Left kidney (tissue), 2 donors: ENCODE results near the gene AGMAT. TPM values are rescaled to one million over a fixed set of nuclear protein-coding genes. Genes with fewer than 3 reads are reported as not detected.

Experiments
- DNase-seq: peaks from one replicate; pipeline ENCODE4 v3.0.0-alpha.2; 2013
- polyA plus RNA-seq: library from polyadenylated mRNA; unstranded; fragments of 120-200 nt; gene quantifications from one replicate; pipeline ENCODE4 v1.2.1, GENCODE V29; 2013; ENCODE audit not compliant: insufficient read length

Gene AGMAT
- polyA plus RNA-seq, 1 donor: 35.3 TPM

GRCh38 chr1:15571266-15571665, 13.6 kb downstream of the AGMAT start:
- DNase-seq: no peak

GRCh38 chr1:15570861-15571260, 14.0 kb downstream of the AGMAT start:
- no peak for DNase-seq

- DNase-seq: no peak
Observed at GRCh38 chr1:15568387-15569073, 16.3 kb downstream of the AGMAT start.

DNA sequence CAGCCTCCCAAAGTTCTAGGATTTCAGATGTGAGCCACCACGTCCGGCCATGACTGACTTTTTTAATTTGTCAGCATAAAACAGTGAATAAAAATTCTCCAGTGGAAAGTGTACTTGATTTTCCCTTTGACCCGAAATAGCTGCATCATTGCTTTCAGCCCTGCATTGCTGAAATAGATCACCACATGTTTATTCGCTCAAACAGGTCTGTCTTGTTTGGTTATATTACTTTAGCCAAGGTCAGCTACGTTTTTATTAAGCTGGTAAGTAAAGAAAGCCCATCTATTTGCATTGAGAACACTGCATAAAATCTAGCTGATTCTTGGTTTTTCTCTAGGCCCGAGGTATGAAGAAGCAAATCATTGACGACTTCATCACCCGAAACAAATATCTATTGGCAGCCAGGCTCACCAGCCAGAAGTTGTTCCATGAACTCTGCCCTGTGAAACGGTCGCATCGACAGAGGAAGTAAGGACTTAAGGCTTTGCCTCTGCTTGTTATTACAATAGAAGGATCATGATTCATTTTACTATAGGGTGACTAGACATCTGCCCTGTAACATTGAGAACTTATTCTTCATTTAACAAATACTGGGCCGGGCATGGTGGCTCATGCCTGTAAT, 25.6 kb downstream of the AGMAT start:
- DNase-seq: peak; percentile 6

- no peak for DNase-seq
Observed at GRCh38 chr1:15558516-15558915, 26.3 kb downstream of the AGMAT start.

GRCh38 chr1:15557594-15557993, 27.3 kb downstream of the AGMAT start:
- no peak for DNase-seq

DNA sequence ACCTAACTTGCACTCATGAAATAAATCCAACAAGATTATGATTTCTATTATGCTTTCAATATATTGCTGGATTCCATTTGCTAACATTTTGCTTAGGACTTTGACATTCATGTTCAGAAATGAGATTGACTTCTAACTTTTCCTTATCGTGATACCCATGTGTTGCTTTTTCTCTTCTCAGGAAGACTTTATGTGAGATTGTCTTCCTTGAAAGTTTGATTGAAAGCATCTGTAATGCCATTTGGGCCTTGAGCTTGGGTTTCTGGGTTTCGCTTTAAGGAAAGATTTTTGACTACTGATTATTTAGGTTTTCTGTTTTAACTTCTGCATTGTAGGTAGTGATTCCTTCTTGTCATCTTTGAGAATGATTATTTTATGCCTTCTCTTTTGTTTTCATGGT, 27.8 kb downstream of the AGMAT start:
- no peak for DNase-seq

- no peak for DNase-seq
Observed at GRCh38 chr1:15550573-15550972, 34.3 kb downstream of the AGMAT start.

DNA sequence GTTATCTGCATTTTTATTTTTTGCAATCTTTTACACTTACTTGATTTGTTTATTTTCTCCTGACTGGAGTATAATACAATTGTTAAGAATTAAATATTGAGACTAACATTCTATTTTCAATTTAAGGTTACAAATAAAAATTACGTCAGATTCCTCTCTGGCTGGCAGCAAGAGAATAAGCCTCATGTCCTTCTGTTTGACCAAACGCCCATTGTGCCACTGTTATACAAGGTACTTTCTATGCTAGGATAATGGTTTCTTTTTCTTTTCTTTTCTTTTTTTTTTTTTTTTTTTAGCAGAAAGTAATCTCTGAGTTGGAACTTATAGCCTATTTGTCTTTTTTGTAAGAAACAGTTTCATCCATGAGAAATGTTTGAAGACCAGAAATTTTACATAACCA, 38.2 kb downstream of the AGMAT start:
- DNase-seq: no peak

DNA sequence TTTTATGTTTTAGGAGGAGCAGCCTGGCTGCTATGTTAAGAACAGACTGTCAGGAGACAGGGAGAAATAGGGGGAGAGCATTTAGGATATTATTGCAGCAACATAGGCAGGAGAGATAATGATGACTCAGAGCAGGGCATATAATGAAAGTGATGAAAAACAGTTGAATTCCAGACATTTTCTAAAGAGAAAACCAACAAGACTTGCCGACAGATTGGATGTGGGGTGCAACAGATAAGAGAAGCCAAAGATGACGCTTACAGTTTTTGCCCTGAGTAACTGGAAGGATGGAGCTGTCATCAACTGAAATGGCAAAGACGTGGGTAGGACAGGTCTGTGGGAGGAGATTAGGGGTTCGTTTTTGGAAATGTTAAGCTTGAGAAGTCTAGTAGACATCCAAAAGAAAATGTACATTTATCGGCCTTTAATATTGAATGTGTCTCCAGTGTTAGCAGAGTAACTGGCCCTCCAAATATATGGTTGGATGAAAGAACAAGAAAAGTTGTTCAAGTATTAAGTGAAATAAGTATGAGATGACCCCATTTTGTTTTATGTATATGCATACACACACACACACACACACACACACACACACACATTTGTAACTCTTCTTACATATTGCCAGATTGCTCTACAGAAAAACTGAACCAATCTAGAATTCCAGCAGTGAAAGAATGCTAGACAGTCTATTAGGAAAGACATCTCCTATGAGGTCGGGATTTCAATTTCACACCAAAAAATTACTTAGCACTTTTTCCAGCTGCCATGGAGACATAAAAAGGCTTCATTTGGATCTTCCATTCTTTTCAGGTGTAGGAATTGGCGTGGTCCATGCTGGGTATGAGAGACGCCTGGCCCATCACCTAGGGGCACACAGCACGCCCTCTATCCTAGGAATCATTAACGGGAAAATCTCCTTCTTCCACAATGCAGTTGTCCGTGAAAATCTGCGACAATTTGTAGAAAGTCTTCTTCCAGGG, 41.0 kb downstream of the AGMAT start:
- no peak for DNase-seq

DNA sequence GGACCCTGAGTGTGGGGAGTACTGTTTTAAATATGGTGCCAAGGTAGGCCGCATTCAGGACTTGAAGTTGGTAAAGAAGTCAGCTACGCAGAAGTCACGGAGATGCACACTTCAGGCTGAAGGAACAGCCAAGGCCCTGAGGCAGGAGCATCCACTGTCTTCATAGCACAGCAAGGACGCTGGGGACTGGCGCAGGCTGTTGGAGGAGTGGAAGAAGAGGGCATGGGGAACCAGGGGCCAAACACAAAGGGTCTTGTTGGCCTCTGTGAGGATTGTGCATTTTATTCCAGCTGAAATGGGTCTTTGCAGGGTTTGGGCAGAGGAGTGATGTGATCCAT, 41.6 kb downstream of the AGMAT start:
- DNase-seq: no peak

GRCh38 chr1:15542388-15543250, 42.2 kb downstream of the AGMAT start:
- no peak for DNase-seq

- no peak for DNase-seq
Observed at GRCh38 chr1:15541231-15541792, 43.5 kb downstream of the AGMAT start.

- DNase-seq: no peak
Observed at GRCh38 chr1:15540186-15540585, 44.7 kb downstream of the AGMAT start.

GRCh38 chr1:15538771-15539170, 46.1 kb downstream of the AGMAT start:
- no peak for DNase-seq

DNA sequence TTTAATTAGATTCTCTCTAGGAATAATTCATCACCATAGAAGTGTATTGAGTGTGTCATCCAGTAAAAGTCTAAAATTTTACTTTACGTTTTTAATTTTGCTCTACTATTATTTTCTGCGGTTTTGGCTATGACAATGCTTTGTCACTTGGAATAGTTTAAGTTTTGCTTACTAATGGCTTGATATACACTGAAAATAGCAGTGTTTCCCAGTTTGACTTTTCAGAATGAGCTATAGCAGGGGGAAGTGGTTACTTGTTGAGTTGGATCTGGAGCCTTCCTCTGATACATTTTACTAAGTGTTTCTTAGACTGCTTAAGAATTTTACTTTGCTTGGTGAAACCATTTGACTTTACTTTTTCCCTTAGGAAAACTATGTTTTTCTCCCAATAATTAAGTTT, 53.2 kb downstream of the AGMAT start:
- DNase-seq: no peak

- DNase-seq: no peak
Observed at GRCh38 chr1:15531003-15531402, 53.8 kb downstream of the AGMAT start.

DNA sequence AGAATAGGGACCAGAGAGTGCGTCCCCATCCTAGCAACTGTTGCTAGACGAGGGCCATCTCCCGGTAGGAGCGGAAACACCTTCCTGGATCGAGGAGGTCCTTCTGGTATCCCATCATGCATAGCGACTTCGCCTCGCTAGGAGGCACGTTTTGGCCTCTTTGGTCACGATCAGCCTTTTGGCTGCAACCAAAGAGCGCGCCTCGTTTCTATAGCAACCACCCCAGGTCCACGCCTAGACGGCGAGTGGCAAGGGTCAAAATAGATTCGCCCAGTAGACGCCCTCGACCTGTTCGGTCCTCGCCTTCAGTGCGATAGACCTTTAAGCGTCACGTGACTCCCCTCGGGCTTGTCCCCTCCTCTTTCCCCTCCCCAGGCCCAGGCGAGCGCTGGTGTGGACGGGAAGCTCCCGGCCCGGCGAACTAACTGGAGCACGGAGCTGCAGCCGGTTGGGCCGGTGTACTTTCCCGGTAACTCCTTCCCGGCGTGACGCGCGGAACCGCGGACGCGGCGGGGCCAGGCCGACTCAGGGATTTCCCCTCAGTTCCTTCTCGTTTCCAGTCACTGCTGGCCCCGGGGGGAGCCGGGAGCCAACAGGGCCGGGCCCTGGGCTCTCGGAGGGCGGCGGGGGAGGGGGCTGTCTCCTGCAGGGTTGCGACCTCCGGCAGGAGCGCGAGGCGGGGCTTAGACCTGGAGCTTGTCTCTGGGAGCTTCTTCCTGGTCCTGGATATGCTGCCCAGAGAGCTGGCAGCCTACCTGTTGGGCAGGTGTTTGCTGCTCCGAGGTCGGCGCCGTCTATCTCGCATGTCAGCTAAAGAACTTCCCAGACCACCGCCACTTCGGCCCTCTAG, 58.1 kb downstream of the AGMAT start, which contains the start of gene DNAJC16:
Gene DNAJC16 (plus strand): TSS at position 359 of the 850 bp plus-strand sequence. CDS start 2,258 bp downstream, outside the sequence.
- peak; percentile 100 for DNase-seq

DNA sequence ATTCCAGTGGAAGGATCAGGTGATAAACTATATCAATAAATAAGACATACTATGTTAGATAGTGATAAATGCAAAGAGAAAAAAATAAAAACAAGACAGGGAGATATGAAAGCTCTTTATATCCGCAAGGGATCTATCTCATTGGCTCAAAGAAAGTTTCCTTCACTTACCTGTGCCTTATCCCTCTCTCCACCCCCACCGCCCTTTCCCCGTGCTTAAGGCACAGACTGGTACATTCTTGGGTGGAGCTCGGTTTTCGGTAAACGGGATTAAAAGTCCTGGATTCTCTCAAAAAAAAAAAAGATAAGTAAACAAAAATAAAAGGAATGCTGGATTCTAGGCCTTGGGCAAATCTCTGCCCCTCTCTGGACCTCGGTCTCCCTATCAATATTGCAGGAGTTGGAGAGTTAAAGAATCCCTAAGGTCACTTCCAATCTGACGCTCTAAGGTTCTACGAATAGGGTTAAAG, 58.8 kb downstream of the AGMAT start:
- DNase-seq: no peak
